Dermis blood vessel endothelial cell (primary cell): ENCODE results near the gene CRYBA4. TPM values are rescaled to one million over a fixed set of nuclear protein-coding genes. Genes with fewer than 3 reads are reported as not detected.
"Not testable (repeated sequence)": the region's sequence is repeated elsewhere in the genome, so short reads cannot be mapped to it uniquely, and the experiment has no call there.

Experiments used
- DNase-seq: peaks from one replicate; pipeline ENCODE4 v3.0.0; 2010
- total RNA-seq: library from RNA; depleted of rRNA; stranded (reverse); fragments of >200 nt; gene quantifications from 2 replicates; pipeline ENCODE4 v1.2.3, GENCODE V29; 2014

The CRYBA4 gene
- total RNA-seq, 1 donor from 2014 or later = not detected

- DNase-seq = no peak
These were observed 24.3 kb upstream of the CRYBA4 start for GRCh38 chr22:26597480-26597879.

DNA sequence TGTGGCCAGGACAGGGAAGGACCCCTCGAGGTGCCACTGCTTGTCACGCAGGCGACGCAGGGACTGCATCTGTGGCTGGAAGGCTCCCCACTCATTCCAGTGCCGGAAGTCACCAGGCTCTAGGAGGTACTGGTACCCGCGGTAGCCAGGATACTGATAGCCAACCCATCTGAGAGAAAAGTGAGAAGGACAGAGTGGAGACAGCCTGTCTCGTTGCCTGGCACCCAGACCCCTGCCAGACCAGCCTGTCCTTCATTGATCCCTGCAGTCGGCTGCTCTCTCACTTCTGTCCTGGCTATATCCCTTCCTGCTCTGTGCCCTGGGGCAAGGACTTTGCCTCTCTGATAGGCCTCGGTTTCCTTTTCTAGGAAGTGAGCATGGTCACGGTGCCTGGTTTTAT is 22.3 kb upstream of the CRYBA4 start:
- DNase-seq = no peak

- no peak for DNase-seq
These were observed 20.0 kb upstream of the CRYBA4 start for GRCh38 chr22:26601726-26602125.

GRCh38 chr22:26602127-26602526 is 19.6 kb upstream of the CRYBA4 start:
- no peak for DNase-seq

DNA sequence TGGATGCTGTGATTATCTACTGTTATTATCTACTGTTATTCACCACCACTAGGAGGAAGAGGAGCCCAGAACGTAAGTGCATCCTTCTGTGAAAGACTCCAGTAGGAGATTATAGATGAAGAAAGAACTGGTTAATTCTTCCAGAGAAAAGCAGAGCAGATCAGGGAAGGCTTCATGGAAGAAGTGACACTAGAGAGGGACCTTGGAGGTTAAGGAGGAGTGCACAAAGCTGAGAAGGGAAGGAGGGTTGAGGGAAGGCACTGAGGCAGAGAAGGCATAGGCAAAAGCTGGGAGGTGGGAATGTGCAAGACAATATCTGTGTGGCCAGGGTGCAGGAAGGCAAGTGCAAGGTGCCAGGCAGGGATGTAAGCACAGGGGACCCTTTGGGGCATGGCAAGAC is 17.4 kb upstream of the CRYBA4 start:
- no peak for DNase-seq

DNA sequence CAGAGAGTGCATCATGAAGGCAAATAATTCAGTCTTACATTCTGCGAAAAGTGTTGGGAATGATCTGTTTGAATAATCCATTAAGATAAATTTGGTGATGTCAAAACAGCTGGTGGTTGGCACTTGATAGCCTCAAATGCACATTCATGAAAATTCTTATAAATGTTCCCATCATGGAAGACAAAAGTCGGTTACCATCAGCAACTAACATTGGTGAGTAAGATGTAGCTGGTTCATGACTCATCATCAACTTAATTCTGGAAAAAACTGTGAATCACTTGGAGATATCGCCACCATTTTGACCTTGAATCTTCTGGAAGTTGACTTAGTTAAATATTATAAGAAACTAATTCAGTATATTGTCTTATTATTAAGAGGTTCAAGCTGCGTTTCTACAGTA is 15.2 kb upstream of the CRYBA4 start:
- no peak for DNase-seq

DNA sequence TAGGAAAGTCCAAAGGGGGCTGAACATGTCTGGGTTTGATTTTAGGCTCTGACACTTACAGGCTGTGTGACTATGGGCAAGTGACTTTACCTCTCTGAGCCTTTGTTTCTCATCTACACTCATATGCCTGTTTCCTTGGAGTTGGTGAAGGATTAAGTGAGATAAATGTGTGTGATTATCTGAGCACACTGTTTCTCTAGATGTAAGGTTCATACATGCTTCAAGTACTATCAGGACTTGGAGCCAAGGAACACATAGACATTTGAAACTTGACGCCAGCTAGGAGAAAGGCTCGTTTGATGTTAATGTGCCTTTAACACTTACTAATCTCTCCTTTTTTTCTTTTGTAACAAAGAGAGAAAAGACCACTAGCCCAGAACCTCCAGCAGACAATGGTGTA is 13.6 kb upstream of the CRYBA4 start:
- DNase-seq = no peak

DNA sequence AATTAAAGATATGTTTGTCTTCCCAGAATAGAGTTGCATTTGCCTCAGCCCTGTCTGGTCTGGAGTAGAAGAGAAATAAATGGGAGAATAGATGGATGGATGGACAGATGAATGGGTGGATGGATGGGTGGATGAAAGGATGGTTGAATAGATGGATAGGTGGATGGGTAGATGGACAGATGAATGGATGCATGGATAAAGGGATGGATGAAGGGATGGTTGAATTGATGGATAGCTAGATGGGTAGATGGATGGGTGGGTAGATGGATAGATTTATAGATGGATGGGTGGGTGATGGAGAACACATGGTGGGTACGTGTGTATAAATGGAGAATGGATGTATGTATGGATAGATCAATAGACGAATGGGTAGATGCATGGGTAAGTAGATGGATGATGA is 12.5 kb upstream of the CRYBA4 start:
- no peak for DNase-seq

- peak; percentile 48 for DNase-seq
These were observed 11.4 kb upstream of the CRYBA4 start for GRCh38 chr22:26610072-26610958.

DNA sequence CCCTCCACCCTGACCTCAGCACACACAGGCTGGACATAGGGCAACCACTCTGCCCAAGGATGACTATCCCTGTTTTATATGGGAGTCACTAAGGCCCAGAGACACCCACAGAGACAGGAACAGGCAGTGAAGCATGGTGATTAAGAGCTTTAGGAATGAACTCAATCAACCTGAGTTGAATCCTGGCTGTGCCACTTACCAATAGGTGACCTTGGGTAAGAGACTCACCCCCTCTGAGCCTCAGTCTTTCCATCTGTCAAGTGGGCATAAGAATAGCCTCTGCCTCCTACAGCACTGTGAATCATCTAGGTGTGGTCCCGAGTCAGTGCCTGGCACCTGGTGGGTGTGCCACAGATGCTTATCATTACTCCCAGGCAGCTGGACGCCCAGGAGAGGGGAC is 10.8 kb upstream of the CRYBA4 start:
- DNase-seq = no peak

- no peak for DNase-seq
These were observed 9.1 kb upstream of the CRYBA4 start for GRCh38 chr22:26612652-26613051.

DNA sequence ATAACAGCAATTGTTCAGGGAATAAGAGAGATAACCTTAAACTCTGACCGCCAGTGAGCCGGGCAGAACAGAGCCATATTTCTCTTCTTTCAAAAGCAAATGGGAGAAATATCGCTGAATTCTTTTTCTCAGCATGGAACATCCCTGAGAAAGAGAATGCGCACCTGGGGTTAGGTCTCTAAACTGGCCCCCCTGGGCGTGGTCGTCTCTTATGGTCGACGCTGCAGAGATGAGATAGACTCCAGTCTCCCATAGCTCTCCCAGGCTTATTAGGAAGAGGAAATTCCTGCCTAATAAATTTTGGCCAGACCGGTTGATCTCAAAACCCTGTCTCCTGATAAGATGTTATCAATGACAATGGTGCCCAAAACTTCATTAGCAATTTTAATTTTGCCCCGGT is 8.0 kb upstream of the CRYBA4 start:
- DNase-seq = not testable (repeated sequence)

DNA sequence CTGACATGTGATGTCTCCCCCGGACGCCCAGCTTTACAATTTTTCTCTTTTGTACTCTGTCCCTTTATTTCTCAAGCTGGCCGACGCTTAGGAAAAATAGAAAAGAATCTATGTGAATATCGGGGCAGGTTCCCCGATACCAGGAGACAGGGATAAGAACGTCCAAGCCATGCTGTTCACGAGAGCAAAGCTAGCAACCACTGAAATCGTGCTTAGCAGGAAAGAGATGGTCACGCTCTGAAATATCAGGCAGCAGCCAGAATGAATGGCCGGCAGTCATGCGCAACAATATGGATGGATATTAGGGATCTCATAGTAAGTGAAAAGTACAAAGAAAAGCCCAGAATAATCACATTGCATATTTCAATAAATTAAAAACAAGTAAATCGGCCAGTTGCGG is 7.4 kb upstream of the CRYBA4 start:
- no peak for DNase-seq

DNA sequence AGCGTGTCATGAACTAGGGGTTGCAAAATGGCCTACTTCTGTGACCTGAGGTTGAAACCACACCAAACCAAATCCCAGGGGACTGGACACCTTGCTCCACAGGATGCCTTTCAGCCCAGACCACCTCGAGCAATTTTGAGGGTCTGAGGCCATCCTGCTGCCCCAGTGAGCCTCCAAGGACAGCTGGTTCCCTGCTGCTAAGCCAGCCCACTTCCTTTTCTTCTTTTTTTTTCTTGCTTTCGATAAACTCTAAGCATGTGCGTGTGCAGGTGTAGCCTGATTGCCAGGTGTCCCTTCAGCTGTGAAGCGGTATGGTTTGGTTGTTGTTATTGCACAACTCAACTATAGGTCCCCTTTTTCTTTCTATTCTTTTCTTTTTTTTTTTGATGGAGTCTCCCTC is 6.6 kb upstream of the CRYBA4 start:
- DNase-seq = no peak

DNA sequence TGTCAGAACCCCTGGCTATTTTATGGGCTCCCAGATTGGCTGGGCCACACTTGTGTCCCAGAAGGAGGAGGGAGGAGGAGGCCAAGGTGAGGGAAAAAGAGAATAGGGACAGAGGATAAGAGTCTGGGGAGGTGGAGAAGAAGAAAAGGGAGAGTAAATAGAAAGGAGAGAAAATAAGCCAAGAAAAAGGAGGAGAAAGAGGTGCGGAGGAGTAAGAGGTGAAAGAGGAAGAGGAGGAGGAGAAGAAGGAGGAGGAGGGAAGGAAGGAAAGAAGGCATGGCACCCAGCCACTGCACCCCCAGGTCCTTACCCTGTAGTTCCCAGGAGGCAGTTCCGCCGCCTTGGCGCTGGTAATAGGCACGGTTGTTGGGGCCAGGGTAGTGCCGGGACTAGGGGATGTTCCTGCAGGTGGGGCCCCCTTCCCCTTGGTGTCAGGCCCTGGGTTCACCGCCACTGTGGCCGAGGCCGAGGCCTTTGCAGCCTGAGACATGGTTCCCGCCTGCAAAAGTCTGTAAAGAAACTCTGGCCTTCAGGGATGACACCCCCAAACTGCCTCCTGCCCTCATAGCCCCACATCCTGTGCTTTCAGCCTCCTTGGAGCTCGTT is 5.8 kb upstream of the CRYBA4 start:
- no peak for DNase-seq

GRCh38 chr22:26616650-26617049 is 5.1 kb upstream of the CRYBA4 start:
- no peak for DNase-seq

GRCh38 chr22:26617271-26618199 is 4.2 kb upstream of the CRYBA4 start, which contains the start of gene CRYBB1:
CRYBB1 (minus strand) TSS chr22:26618027; CDS start chr22:26616319, 1,708 bp downstream.
- no peak for DNase-seq

GRCh38 chr22:26618455-26618854 is 3.3 kb upstream of the CRYBA4 start:
- no peak for DNase-seq

DNA sequence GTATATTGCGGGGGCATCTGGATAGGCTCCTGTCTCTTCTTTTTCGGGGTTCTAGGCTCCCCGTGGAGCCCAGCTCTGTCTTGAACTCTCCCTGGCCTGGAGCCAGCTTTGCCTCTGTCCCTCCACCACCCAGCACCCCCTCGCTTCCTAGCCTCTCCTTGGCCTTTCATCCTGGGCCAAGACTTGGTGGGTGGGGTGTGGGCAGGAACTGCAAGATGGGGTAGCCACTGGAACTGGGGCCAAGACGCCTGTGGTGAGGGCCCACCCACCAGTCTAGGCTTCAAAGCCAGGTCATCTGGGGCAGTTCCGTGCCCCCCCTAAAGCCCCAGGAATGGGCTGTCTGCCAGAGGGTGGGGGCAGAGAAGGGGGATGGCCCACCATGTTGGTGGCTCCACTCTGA is 2.3 kb upstream of the CRYBA4 start:
- no peak for DNase-seq

DNA sequence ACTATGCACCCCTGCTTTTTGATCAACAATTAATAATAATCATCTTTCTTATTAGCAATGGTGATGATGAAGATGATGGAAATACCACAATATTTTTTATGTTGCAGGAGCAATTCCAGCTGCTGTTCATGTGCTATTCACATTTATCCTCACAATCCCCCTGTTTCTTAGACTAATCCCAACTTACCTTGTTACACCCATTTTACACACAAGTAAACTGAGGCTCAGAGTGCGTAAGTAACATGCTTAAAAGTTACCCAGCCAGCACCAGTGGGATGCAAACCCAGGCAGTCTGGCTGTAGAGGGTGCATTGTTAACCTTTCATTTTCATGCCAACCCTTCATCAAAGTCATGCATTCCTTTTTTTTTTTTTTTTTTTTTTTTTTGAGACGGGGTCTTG is 1.6 kb upstream of the CRYBA4 start:
- DNase-seq = no peak

GRCh38 chr22:26623984-26624383 is 2.2 kb downstream of the CRYBA4 start:
- no peak for DNase-seq

DNA sequence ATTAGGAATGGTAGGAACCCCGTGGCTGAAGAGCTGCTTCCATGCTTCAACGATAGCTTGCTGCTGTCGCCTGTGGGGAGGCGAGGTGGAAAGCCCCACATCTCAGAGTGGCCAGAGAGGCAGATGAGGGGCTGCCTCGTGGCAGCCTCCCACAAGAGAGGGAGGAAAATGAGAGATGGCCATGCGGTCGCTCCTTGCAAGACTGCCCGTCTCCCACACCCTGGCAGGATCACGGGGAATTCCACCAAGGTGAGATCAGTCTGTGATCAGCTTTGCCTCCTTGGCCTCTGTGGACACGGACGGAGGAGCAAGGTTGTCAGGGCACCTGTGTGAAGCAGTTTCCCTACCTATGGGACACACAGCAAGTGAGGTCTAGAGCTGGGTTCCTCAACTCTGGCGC is 3.0 kb downstream of the CRYBA4 start:
- DNase-seq = no peak
